ENCODE measurements around the gene DLG3.

Gene DLG3

GRCh38 chrX:70480660-70481018 is 36.0 kb downstream of the DLG3 start:
- Histone ChIP-seq H3K4me3 (ENCODE audit: low read length, poor library complexity, severe bottlenecking) (no peak overlapping the region), H3F3A (ENCODE audit: low read depth) (no peaks in the 10 kb centered on the region), H4K20me1 (ENCODE audit: insufficient read depth, low read length, poor library complexity, severe bottlenecking) (no peaks in the 10 kb centered on the region), H2AFZ (ENCODE audit: low read length) (no peak overlapping the region), H3K36me3 (ENCODE audit: insufficient read depth, low read length) (peaks cover 22% of the 10 kb centered on the region; the same call in 1 of the 2 replicates), H3K9me3 (ENCODE audit: insufficient read depth, low read depth, low read length) (no peaks in the 10 kb centered on the region), H3K9ac (ENCODE audit: low read depth, low read length, poor library complexity, severe bottlenecking) (no peak overlapping the region), H3K4me2 (ENCODE audit: low read depth, low read length, poor library complexity, severe bottlenecking) (no peak overlapping the region), H3K27me3 (ENCODE audit: insufficient read depth, low read length, poor library complexity, severe bottlenecking) (no peaks in the 10 kb centered on the region), H3K4me1 (ENCODE audit: insufficient read depth, low read length, poor library complexity, severe bottlenecking) (peaks cover 24% of the 10 kb centered on the region), H3K79me2 (ENCODE audit: insufficient read depth, low read length) (peaks cover 14% of the 10 kb centered on the region; the same call in 1 of the 2 replicates), H3K9me2 (replicated peaks; ENCODE audit: low read depth, low read length) (no peaks in the 10 kb centered on the region)
- TF ChIP-seq EZH2phosphoT487 (IDR thresholded peaks at IDR 0.05; ENCODE audit: borderline replicate concordance) (no peak), CTCF (conservative IDR thresholded peaks at IDR 0.05; ENCODE audit: low read length) (no peak)

- peaks cover 7% of the 10 kb centered on the region; the same call in 1 of the 2 replicates for H3K79me2 ChIP-seq (ENCODE audit: insufficient read depth, low read length)
- no peak overlapping the region for H3K9ac ChIP-seq (ENCODE audit: low read depth, low read length, poor library complexity, severe bottlenecking)
- no peaks in the 10 kb centered on the region for H3K9me3 ChIP-seq (ENCODE audit: insufficient read depth, low read depth, low read length)
- H3K9me2 ChIP-seq (replicated peaks; ENCODE audit: low read depth, low read length), result no peaks in the 10 kb centered on the region
- H3K4me3 ChIP-seq (ENCODE audit: low read length, poor library complexity, severe bottlenecking), result no peak overlapping the region
- no peak overlapping the region for H3K4me2 ChIP-seq (ENCODE audit: low read depth, low read length, poor library complexity, severe bottlenecking)
- peaks cover 13% of the 10 kb centered on the region for H3K4me1 ChIP-seq (ENCODE audit: insufficient read depth, low read length, poor library complexity, severe bottlenecking)
- peaks cover 25% of the 10 kb centered on the region; the same call in 1 of the 2 replicates for H3K36me3 ChIP-seq (ENCODE audit: insufficient read depth, low read length)
- TF ChIP-seq EZH2phosphoT487 (IDR thresholded peaks at IDR 0.05; ENCODE audit: borderline replicate concordance), result no peak
- TF ChIP-seq CTCF (conservative IDR thresholded peaks at IDR 0.05; ENCODE audit: low read length), result no peak
- no peak overlapping the region for H2AFZ ChIP-seq (ENCODE audit: low read length)
- H3F3A ChIP-seq (ENCODE audit: low read depth), result no peaks in the 10 kb centered on the region
- no peaks in the 10 kb centered on the region for H4K20me1 ChIP-seq (ENCODE audit: insufficient read depth, low read length, poor library complexity, severe bottlenecking)
- H3K27me3 ChIP-seq (ENCODE audit: insufficient read depth, low read length, poor library complexity, severe bottlenecking), result no peaks in the 10 kb centered on the region
Observed at GRCh38 chrX:70481471-70482270, 37.0 kb downstream of the DLG3 start.

- no peak overlapping the region for H3K4me2 ChIP-seq (ENCODE audit: low read depth, low read length, poor library complexity, severe bottlenecking)
- TF ChIP-seq CTCF (conservative IDR thresholded peaks at IDR 0.05; ENCODE audit: low read length) (no peak), EZH2phosphoT487 (IDR thresholded peaks at IDR 0.05; ENCODE audit: borderline replicate concordance) (no peak)
- no peak overlapping the region for H3K9ac ChIP-seq (ENCODE audit: low read depth, low read length, poor library complexity, severe bottlenecking)
- no peaks in the 10 kb centered on the region for H4K20me1 ChIP-seq (ENCODE audit: insufficient read depth, low read length, poor library complexity, severe bottlenecking)
- H3K4me3 ChIP-seq (ENCODE audit: low read length, poor library complexity, severe bottlenecking), result no peak overlapping the region
- no peaks in the 10 kb centered on the region for H3K27me3 ChIP-seq (ENCODE audit: insufficient read depth, low read length, poor library complexity, severe bottlenecking)
- peaks cover 7% of the 10 kb centered on the region; the same call in 1 of the 2 replicates for H3K79me2 ChIP-seq (ENCODE audit: insufficient read depth, low read length)
- no peaks in the 10 kb centered on the region for H3K9me3 ChIP-seq (ENCODE audit: insufficient read depth, low read depth, low read length)
- peaks cover 25% of the 10 kb centered on the region; the same call in 1 of the 2 replicates for H3K36me3 ChIP-seq (ENCODE audit: insufficient read depth, low read length)
- no peak overlapping the region for H2AFZ ChIP-seq (ENCODE audit: low read length)
- peaks cover 9% of the 10 kb centered on the region for H3K4me1 ChIP-seq (ENCODE audit: insufficient read depth, low read length, poor library complexity, severe bottlenecking)
- H3K9me2 ChIP-seq (replicated peaks; ENCODE audit: low read depth, low read length), result no peaks in the 10 kb centered on the region
- H3F3A ChIP-seq (ENCODE audit: low read depth), result no peaks in the 10 kb centered on the region
Observed at GRCh38 chrX:70482300-70482699, 37.7 kb downstream of the DLG3 start.
